ENCODE results near the gene PLXDC2. TPM values are rescaled to one million over a fixed set of nuclear protein-coding genes. Genes with fewer than 3 reads are reported as not detected.

Gene PLXDC2
- total RNA-seq, 6 experiments from 2014 or later, result 4.1 to 6.5 (median 5.3) TPM

DNA sequence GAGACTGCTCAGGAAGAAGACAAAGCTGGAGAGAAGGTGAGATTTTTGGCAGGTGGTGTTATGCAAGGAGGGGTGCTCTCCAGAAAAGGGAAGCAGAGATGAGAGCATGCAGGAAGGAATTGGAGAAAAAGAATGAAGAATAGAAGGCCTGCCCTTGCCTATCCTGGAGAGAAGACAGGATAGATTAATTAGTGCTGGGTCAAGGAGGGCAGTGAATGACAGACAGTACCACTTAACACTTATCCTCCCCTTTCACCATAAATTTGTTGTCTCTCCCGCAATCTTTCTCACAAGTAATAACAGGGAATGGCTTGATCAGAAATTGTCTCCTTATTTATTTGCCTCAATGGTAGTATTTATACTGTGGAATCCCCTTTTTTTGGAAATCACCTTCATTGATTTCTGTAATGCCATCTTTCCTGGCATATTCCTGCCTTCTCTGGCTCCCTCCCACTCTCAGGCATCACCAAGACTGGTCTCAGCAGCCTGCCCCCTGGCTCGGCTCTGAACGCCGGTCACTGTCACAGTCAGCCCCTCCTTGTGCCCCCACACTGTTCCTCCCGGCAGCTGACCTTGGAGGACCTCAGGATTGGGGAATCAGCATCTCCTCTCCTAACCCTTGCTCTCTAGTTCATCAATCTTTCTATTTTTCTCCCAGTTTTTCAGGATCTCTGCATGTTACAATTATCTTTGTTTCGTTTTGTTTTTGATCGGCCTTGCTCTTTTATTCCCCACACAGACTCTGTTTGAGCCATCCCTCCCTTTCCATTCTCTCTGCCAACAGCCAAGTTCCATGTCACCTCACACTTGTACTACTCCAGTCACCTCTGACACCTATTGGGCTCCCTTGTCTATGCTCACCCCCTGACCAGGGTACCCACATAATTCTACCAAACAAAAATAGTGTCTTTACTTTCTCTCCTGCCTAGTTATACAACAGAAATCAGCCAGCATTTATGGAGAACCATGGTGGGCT, 294.2 kb downstream of the PLXDC2 start:
- H3K27ac ChIP-seq, result no peak overlapping the region
- WGBS (ENCODE audit: insufficient coverage, low coverage, low lambda C conversion rate, missing lambda C conversion rate), result 54% methylated on average over 6 of the region's 7 CpGs
- H3K27me3 ChIP-seq, result no peaks in the 10 kb centered on the region
- ATAC-seq (peak in 1 of 4 donors; percentile 36), DNase-seq (no peak)
- TF ChIP-seq, protein P1, sequence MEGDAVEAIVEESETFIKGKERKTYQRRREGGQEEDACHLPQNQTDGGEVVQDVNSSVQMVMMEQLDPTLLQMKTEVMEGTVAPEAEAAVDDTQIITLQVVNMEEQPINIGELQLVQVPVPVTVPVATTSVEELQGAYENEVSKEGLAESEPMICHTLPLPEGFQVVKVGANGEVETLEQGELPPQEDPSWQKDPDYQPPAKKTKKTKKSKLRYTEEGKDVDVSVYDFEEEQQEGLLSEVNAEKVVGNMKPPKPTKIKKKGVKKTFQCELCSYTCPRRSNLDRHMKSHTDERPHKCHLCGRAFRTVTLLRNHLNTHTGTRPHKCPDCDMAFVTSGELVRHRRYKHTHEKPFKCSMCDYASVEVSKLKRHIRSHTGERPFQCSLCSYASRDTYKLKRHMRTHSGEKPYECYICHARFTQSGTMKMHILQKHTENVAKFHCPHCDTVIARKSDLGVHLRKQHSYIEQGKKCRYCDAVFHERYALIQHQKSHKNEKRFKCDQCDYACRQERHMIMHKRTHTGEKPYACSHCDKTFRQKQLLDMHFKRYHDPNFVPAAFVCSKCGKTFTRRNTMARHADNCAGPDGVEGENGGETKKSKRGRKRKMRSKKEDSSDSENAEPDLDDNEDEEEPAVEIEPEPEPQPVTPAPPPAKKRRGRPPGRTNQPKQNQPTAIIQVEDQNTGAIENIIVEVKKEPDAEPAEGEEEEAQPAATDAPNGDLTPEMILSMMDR (IDR thresholded peaks at IDR 0.05), result no peak
- no peak for TF ChIP-seq POLR2A (IDR thresholded peaks at IDR 0.05)
- H3K4me1 ChIP-seq, result no peaks in the 10 kb centered on the region
- intact Hi-C loops (cut with DNase I), result no loop called here
- no peaks in the 10 kb centered on the region for H3K9me3 ChIP-seq
- no peaks in the 10 kb centered on the region for H3K36me3 ChIP-seq
- no peak overlapping the region for H3K4me3 ChIP-seq

DNA sequence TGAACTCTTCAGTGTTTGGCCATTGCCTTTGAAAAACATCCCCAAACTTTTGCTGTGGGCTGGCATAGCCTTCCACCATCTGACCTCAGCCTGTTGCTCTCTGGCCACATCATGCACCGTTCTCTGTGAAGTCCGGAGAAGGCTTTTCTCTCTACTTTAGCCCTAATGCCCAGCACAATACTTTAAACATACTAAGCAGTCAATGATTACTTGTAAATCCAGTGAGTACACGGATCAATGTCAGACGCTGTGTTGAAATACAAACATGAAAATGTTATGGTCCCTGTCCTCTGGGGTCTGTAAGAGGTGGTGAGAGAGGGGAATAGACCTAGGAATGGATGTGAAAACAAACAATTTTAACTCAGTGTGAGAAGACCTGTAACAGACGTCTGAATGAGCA, 297.9 kb downstream of the PLXDC2 start:
- ATAC-seq (peak; percentile 49 to 65 (median 54)), DNase-seq (no peak)
- TF ChIP-seq, protein P1 (IDR thresholded peaks at IDR 0.05), result no peak
- TF ChIP-seq POLR2A (IDR thresholded peaks at IDR 0.05), result no peak
- H3K4me1 ChIP-seq, result no peaks in the 10 kb centered on the region
- H3K36me3 ChIP-seq, result no peaks in the 10 kb centered on the region
- H3K27me3 ChIP-seq, result no peaks in the 10 kb centered on the region
- H3K9me3 ChIP-seq, result no peaks in the 10 kb centered on the region
- H3K4me3 ChIP-seq, result no peak overlapping the region
- no peak overlapping the region for H3K27ac ChIP-seq
- intact Hi-C loops (cut with DNase I), result no loop called here
- WGBS (ENCODE audit: insufficient coverage, low coverage, low lambda C conversion rate, missing lambda C conversion rate), result 47% methylated on average over 5 of the region's 5 CpGs

DNA sequence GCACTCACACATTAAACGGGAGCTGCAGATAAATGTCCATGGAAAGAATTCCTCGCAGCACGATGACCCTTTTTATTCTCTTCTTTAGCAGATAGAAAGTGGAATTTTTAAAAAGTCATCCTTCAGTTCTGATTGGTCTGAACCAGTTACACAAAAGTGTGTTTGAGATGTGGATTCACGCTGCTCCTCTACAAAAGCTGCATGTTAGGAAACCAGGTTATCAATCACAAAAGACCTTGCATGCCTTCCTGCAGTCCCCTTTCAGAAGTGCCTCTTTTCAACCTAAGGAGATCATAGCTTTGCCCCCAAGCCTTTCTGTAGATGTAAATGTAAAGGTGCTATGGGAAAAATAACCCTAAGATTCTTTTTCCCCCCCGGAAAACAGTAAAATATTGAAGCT, 299.7 kb downstream of the PLXDC2 start:
- Histone ChIP-seq H3K4me3 (no peak overlapping the region), H3K27me3 (no peaks in the 10 kb centered on the region), H3K36me3 (no peaks in the 10 kb centered on the region), H3K9me3 (no peaks in the 10 kb centered on the region), H3K27ac (no peak overlapping the region), H3K4me1 (no peaks in the 10 kb centered on the region)
- no peak for TF ChIP-seq POLR2A (IDR thresholded peaks at IDR 0.05)
- TF ChIP-seq, protein P1 (IDR thresholded peaks at IDR 0.05), result no peak
- intact Hi-C loops (cut with DNase I), result no loop called here
- ATAC-seq (no peak), DNase-seq (no peak)
- WGBS (ENCODE audit: insufficient coverage, low coverage, low lambda C conversion rate, missing lambda C conversion rate), result 85% methylated on average over 5 of the region's 5 CpGs

DNA sequence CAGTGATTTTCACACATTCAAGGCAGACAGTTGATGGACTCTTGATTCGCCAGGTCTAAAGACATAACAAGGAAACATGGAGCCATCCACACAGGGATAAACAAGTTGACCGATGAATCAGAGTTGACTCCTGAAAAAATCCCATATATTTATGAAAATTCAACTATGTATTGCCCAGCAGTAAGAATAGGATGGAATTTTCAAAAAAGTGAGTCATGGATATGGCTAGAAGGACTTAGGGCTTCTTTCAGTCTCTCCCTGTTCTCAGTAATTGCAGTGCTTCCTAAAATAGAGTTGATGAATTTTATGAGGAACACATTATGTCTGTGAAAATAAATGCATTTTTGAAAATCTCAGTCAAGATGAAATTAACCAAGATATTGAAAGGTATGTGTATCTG, 301.2 kb downstream of the PLXDC2 start:
- Histone ChIP-seq H3K4me3 (no peak overlapping the region), H3K27ac (no peak overlapping the region), H3K9me3 (no peaks in the 10 kb centered on the region), H3K36me3 (no peaks in the 10 kb centered on the region), H3K27me3 (no peaks in the 10 kb centered on the region), H3K4me1 (no peaks in the 10 kb centered on the region)
- no peak for ATAC-seq
- intact Hi-C loops (cut with DNase I), result no loop called here
- no peak for TF ChIP-seq POLR2A (IDR thresholded peaks at IDR 0.05)
- TF ChIP-seq, protein P1 (IDR thresholded peaks at IDR 0.05), result no peak
- WGBS (ENCODE audit: insufficient coverage, low coverage, low lambda C conversion rate, missing lambda C conversion rate), result 100% methylated on average over 2 of the region's 2 CpGs
- DNase-seq, result no peak
